Ovary (tissue), 3 donors: Measurements from ENCODE around the gene SLC18A3.

Experiments
- CTCF ChIP-seq, 3 donors: fragments of 450-650 bp in 2 of 3; fragments of 200-600 bp in 1 of 3; IDR thresholded peaks; one replicate each; pipeline versions ENCODE4 v1.5.1 to v1.8.0; 2016 to 2022; ENCODE audit warnings: antibody characterized with exemption in 3 of 3, mild to moderate bottlenecking in 1 of 3
- EP300 ChIP-seq: sonication (generic); formaldehyde crosslinking; IDR thresholded peaks from one replicate; pipeline ENCODE4 v1.6.1; 2017; ENCODE audit warnings: antibody characterized with exemption
- POLR2A ChIP-seq: fragments of 450-650 bp; IDR thresholded peaks from one replicate; pipeline ENCODE4 v1.6.1; 2017; ENCODE audit warnings: antibody characterized with exemption, mild to moderate bottlenecking, moderate library complexity
- donor health status: DM: no; HTN: no; CAD: no.

GRCh38 chr10:49657606-49658005 is 47.5 kb downstream of the SLC18A3 start:
- no peak for TF ChIP-seq CTCF (IDR thresholded peaks at IDR 0.05)
- no peak for TF ChIP-seq POLR2A
- TF ChIP-seq EP300, result no peak
